ENCODE data around the gene ARRDC5.
"Not testable (repeated sequence)": the region's sequence is repeated elsewhere in the genome, so short reads cannot be mapped to it uniquely, and the experiment has no call there.

Gene ARRDC5

GRCh38 chr19:4902796-4903195 lies at the start of gene ARRDC5:
TSS of gene ARRDC5 (minus strand) at chr19:4902896. CDS start at chr19:4902825, 71 bp downstream.
- no peak for DNase-seq (ENCODE audit: low read depth, low spot score)

- DNase-seq (ENCODE audit: low read depth, low spot score): no peak
Observed at GRCh38 chr19:4951656-4952055, 49.0 kb upstream of the ARRDC5 start.

GRCh38 chr19:4950650-4951049 lies 48.0 kb upstream of the ARRDC5 start:
- DNase-seq (ENCODE audit: low read depth, low spot score): not testable (repeated sequence)

- not testable (repeated sequence) for DNase-seq (ENCODE audit: low read depth, low spot score)
Observed at GRCh38 chr19:4941638-4942169, 39.0 kb upstream of the ARRDC5 start.

GRCh38 chr19:4939466-4939865 lies 36.8 kb upstream of the ARRDC5 start:
- no peak for DNase-seq (ENCODE audit: low read depth, low spot score)

GRCh38 chr19:4938461-4938860 lies 35.8 kb upstream of the ARRDC5 start:
- not testable (repeated sequence) for DNase-seq (ENCODE audit: low read depth, low spot score)

GRCh38 chr19:4937060-4937459 lies 34.4 kb upstream of the ARRDC5 start:
- DNase-seq (ENCODE audit: low read depth, low spot score): no peak

- no peak for DNase-seq (ENCODE audit: low read depth, low spot score)
Observed at GRCh38 chr19:4935444-4935843, 32.7 kb upstream of the ARRDC5 start.

GRCh38 chr19:4933528-4933927 lies 30.8 kb upstream of the ARRDC5 start:
- DNase-seq (ENCODE audit: low read depth, low spot score): no peak

GRCh38 chr19:4932711-4933110 lies 30.0 kb upstream of the ARRDC5 start:
- no peak for DNase-seq (ENCODE audit: low read depth, low spot score)

GRCh38 chr19:4930664-4931063 lies 28.0 kb upstream of the ARRDC5 start:
- DNase-seq (ENCODE audit: low read depth, low spot score): no peak

GRCh38 chr19:4929186-4929585 lies 26.5 kb upstream of the ARRDC5 start:
- DNase-seq (ENCODE audit: low read depth, low spot score): no peak

GRCh38 chr19:4923276-4923747 lies 20.6 kb upstream of the ARRDC5 start:
- DNase-seq (ENCODE audit: low read depth, low spot score): no peak

GRCh38 chr19:4922530-4923275 lies 20.0 kb upstream of the ARRDC5 start:
- DNase-seq (ENCODE audit: low read depth, low spot score): no peak

- no peak for DNase-seq (ENCODE audit: low read depth, low spot score)
Observed at GRCh38 chr19:4916292-4917082, 13.8 kb upstream of the ARRDC5 start.

GRCh38 chr19:4914736-4915501 lies 12.2 kb upstream of the ARRDC5 start:
- DNase-seq (ENCODE audit: low read depth, low spot score): peak; percentile 53

GRCh38 chr19:4913996-4914735 lies 11.5 kb upstream of the ARRDC5 start:
- DNase-seq (ENCODE audit: low read depth, low spot score): no peak

GRCh38 chr19:4911786-4912672 lies 9.3 kb upstream of the ARRDC5 start:
- DNase-seq (ENCODE audit: low read depth, low spot score): peak; percentile 64

GRCh38 chr19:4911314-4911713 lies 8.6 kb upstream of the ARRDC5 start:
- DNase-seq (ENCODE audit: low read depth, low spot score): no peak
